CD14-positive monocyte (primary cell): ENCODE measurements around the gene PPP3CA. TPM values are rescaled to one million over a fixed set of nuclear protein-coding genes. Genes with fewer than 3 reads are reported as not detected.

Source experiments
- DNase-seq, 3 donors: peaks; one replicate each; pipeline ENCODE4 v3.0.0-alpha.2; 2011 to 2022
- H2AFZ ChIP-seq: 2 replicates; pipeline ENCODE4 v1.6.0; 2012; ENCODE audit warnings: mild to moderate bottlenecking, low read depth, low read length, inconsistent platforms; ENCODE audit not compliant: insufficient read depth, poor library complexity, severe bottlenecking
- H3K27ac ChIP-seq, 2 donors: 1 replicate in 1 of 2; 2 replicates in 1 of 2; pipeline ENCODE4 v1.5.1; 2012 to 2013; ENCODE audit warnings: low read length in 2 of 2, control low read depth in 1 of 2, inconsistent platforms in 1 of 2, low read depth in 1 of 2, mild to moderate bottlenecking in 1 of 2
- H3K27me3 ChIP-seq, 2 donors: one replicate each; pipeline versions ENCODE4 v1.6.0 to v1.6.1; 2011 to 2013; ENCODE audit warnings: low read length in 2 of 2; ENCODE audit not compliant: control insufficient read depth in 2 of 2, insufficient read depth in 2 of 2
- H3K36me3 ChIP-seq, 2 donors: replicated peaks in 1 of 2; 1 replicate in 1 of 2; 2 replicates in 1 of 2; pipeline versions ENCODE4 v1.5.1 to v1.6.1; 2012 to 2013; ENCODE audit warnings: low read length in 2 of 2, control low read depth in 1 of 2, inconsistent platforms in 1 of 2, mild to moderate bottlenecking in 1 of 2; ENCODE audit not compliant: insufficient read depth in 2 of 2, control insufficient read depth in 1 of 2
- H3K4me1 ChIP-seq, 2 donors: 1 replicate in 1 of 2; 2 replicates in 1 of 2; pipeline versions ENCODE4 v1.5.1 to v1.6.1; 2012 to 2013; ENCODE audit warnings: low read length in 2 of 2, control low read depth in 1 of 2, inconsistent platforms in 1 of 2, mild to moderate bottlenecking in 1 of 2, moderate library complexity in 1 of 2; ENCODE audit not compliant: insufficient read depth in 2 of 2, control insufficient read depth in 1 of 2
- H3K4me2 ChIP-seq: replicated peaks from 2 replicates; pipeline ENCODE3; 2012; ENCODE audit warnings: low read length, moderate library complexity, mild to moderate bottlenecking; ENCODE audit not compliant: poor library complexity, severe bottlenecking; ENCODE audit errors: extremely low read depth
- H3K4me3 ChIP-seq, 3 experiments: fragments of 200-600 bp in 1 of 3; sonication (generic) in 1 of 3; replicated peaks in 1 of 3; 1 replicate in 2 of 3; 2 replicates in 1 of 3; pipeline ENCODE4 v1.5.1; 2011 to 2013; ENCODE audit warnings: low read length in 3 of 3, mild to moderate bottlenecking in 3 of 3, control low read depth in 2 of 3, low read depth in 2 of 3, inconsistent platforms in 1 of 3, moderate library complexity in 1 of 3
- H3K79me2 ChIP-seq: 2 replicates; pipeline ENCODE4 v1.6.0; 2012; ENCODE audit warnings: mild to moderate bottlenecking, control low read depth, inconsistent platforms, low read length, moderate library complexity; ENCODE audit not compliant: insufficient read depth
- H3K9ac ChIP-seq: 2 replicates; pipeline ENCODE4 v1.6.0; 2017; ENCODE audit warnings: low read length, mild to moderate bottlenecking; ENCODE audit not compliant: insufficient read depth, poor library complexity, severe bottlenecking
- H3K9me3 ChIP-seq, 2 donors: replicated peaks in 1 of 2; 1 replicate in 1 of 2; 2 replicates in 1 of 2; pipeline versions ENCODE4 v1.5.1 to v1.6.1; 2012 to 2013; ENCODE audit warnings: low read length in 2 of 2, control low read depth in 1 of 2; ENCODE audit not compliant: control insufficient read depth in 1 of 2, insufficient read depth in 1 of 2
- H4K20me1 ChIP-seq: 2 replicates; pipeline ENCODE4 v1.6.0; 2012; ENCODE audit warnings: mild to moderate bottlenecking, low read length, control low read depth, moderate library complexity; ENCODE audit not compliant: insufficient read depth
- H3K27ac Mint-ChIP-seq, 7 donors: one replicate each; pipeline ENCODE4 v1.8.0; 2020; ENCODE audit warnings: mild to moderate bottlenecking in 7 of 7, mixed read lengths in 7 of 7, moderate library complexity in 6 of 7, inconsistent platforms in 2 of 7
- H3K27me3 Mint-ChIP-seq, 3 donors: one replicate each; pipeline ENCODE4 v1.8.0; 2021 to 2022; ENCODE audit warnings: low read depth in 3 of 3, mild to moderate bottlenecking in 3 of 3, mixed read lengths in 3 of 3, moderate library complexity in 3 of 3, inconsistent platforms in 1 of 3
- H3K36me3 Mint-ChIP-seq, 2 donors: one replicate each; pipeline ENCODE4 v1.8.0; 2020; ENCODE audit warnings: mixed read lengths in 2 of 2, inconsistent platforms in 1 of 2, mild to moderate bottlenecking in 1 of 2
- H3K4me1 Mint-ChIP-seq: one replicate; pipeline ENCODE4 v1.8.0; 2020; ENCODE audit warnings: mild to moderate bottlenecking, mixed read lengths
- H3K4me3 Mint-ChIP-seq, 2 donors: one replicate each; pipeline ENCODE4 v1.8.0; 2020; ENCODE audit warnings: mild to moderate bottlenecking in 2 of 2, mixed read lengths in 2 of 2, moderate library complexity in 1 of 2
- H3K9me3 Mint-ChIP-seq, 7 donors: one replicate each; pipeline ENCODE4 v1.8.0; 2020 to 2022; ENCODE audit warnings: mixed read lengths in 7 of 7, mild to moderate bottlenecking in 6 of 7, moderate library complexity in 6 of 7, inconsistent platforms in 2 of 7
- WGBS: methylation state at CpG from one replicate; pipeline ENCODE4 v1.1.5; 2013; ENCODE audit warnings: missing lambda C conversion rate; ENCODE audit not compliant: insufficient coverage; 5-methylcytosine and 5-hydroxymethylcytosine counted together
- intact Hi-C, 2 donors: fragments of 100-400 bp; cut with micrococcal nuclease; formaldehyde crosslinking; loops; one replicate each; pipeline versions ENCODE4 v1.15.0 to v1.15.1; 2023
- polyA plus RNA-seq, 3 donors: library from polyadenylated mRNA; depleted of rRNA in 1 of 3; unstranded in 2 of 3; stranded (reverse) in 1 of 3; fragments of 300-500 nt in 2 of 3; fragments of >200 nt in 1 of 3; fragmentation: Illumina TruSeq in 2 of 3; gene quantifications; 1 replicate in 2 of 3; 2 replicates in 1 of 3; pipeline ENCODE4 v1.2.3, GENCODE V29; 2012 to 2021
- TF ChIP-seq, protein P1 (sequence below): fragments of 200-600 bp; IDR thresholded peaks from one replicate; pipeline ENCODE4 v1.8.0; 2022; ENCODE audit warnings: antibody characterized with exemption, mild to moderate bottlenecking

The PPP3CA gene
- polyA plus RNA-seq, 3 donors = 5.1 to 9.7 (median 8.9) TPM

DNA sequence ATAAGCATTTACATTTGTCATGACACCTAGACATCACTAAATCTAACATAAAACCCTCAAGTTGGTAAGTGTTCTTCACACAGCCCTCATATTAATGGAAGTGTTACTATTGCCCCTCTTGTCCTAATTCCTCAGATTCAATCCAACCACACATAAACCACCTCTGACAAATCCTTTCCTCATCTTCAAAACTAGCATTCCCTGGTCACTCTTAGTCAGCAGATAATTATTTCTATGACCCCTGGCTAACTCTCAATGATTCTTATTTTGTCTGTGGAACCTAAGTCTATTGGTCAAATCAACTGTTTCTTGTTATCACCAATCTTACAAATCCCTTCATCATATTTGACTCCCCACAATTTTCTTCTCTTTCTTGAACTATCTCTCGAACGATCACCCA lies 168.6 kb downstream of the PPP3CA start:
- H3K9ac ChIP-seq = no peak overlapping the region
- TF ChIP-seq, protein P1, sequence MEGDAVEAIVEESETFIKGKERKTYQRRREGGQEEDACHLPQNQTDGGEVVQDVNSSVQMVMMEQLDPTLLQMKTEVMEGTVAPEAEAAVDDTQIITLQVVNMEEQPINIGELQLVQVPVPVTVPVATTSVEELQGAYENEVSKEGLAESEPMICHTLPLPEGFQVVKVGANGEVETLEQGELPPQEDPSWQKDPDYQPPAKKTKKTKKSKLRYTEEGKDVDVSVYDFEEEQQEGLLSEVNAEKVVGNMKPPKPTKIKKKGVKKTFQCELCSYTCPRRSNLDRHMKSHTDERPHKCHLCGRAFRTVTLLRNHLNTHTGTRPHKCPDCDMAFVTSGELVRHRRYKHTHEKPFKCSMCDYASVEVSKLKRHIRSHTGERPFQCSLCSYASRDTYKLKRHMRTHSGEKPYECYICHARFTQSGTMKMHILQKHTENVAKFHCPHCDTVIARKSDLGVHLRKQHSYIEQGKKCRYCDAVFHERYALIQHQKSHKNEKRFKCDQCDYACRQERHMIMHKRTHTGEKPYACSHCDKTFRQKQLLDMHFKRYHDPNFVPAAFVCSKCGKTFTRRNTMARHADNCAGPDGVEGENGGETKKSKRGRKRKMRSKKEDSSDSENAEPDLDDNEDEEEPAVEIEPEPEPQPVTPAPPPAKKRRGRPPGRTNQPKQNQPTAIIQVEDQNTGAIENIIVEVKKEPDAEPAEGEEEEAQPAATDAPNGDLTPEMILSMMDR = no peak
- peaks cover 7% of the 10 kb centered on the region for H3K4me1 Mint-ChIP-seq
- no peak overlapping the region for H3K4me2 ChIP-seq
- DNase-seq = no peak
- peaks cover 10% of the 10 kb centered on the region for H3K79me2 ChIP-seq
- H3K36me3 Mint-ChIP-seq = peaks cover 7% of the 10 kb centered on the region in 2 donors
- H3K27me3 ChIP-seq = no peaks in the 10 kb centered on the region
- H3K27me3 Mint-ChIP-seq = no peaks in the 10 kb centered on the region
- peaks cover 57% of the 10 kb centered on the region for H4K20me1 ChIP-seq
- H3K9me3 ChIP-seq = no peaks in the 10 kb centered on the region
- H2AFZ ChIP-seq = no peak overlapping the region
- no peak overlapping the region for H3K4me3 Mint-ChIP-seq
- H3K27ac Mint-ChIP-seq = peak overlapping the region in 1 of 7 donors; percentile 4
- intact Hi-C loops = no loop called here
- no peak overlapping the region for H3K27ac ChIP-seq
- no peaks in the 10 kb centered on the region for H3K4me1 ChIP-seq
- H3K9me3 Mint-ChIP-seq = peaks cover 0 to 2% (median 0%) of the 10 kb centered on the region in 7 donors
- WGBS = no CpG with 5 or more reads among the region's 2 CpGs
- no peak overlapping the region for H3K4me3 ChIP-seq
- peaks cover 2 to 7% of the 10 kb centered on the region in 2 donors for H3K36me3 ChIP-seq

DNA sequence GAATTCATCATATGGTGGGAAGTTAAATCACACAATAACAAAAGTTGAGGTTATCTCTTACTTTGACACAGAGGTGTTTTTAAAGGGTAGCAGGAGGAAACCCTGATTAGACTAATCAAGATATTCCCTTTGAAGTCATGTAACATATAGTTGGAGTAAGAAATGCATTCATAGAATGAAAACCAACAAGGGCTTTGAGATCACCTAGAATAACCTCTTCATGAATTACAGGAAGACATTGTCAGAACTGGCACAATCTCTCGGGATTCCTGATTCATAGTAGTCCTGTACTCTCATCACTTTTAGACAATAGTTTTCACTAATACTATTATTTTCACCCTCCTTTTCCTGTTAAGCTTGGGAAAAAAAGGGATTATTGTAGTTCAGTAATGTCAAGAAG lies 170.2 kb downstream of the PPP3CA start:
- Mint-ChIP-seq H3K4me1 (peaks cover 10% of the 10 kb centered on the region), H3K9me3 (no peaks in the 10 kb centered on the region), H3K4me3 (no peak overlapping the region), H3K36me3 (no peaks in the 10 kb centered on the region), H3K27ac (no peak overlapping the region), H3K27me3 (no peaks in the 10 kb centered on the region)
- Histone ChIP-seq H3K79me2 (peaks cover 12% of the 10 kb centered on the region), H4K20me1 (peaks cover 56% of the 10 kb centered on the region), H3K36me3 (no peaks in the 10 kb centered on the region), H3K9me3 (no peaks in the 10 kb centered on the region), H3K9ac (no peak overlapping the region), H3K27ac (no peak overlapping the region), H2AFZ (no peak overlapping the region), H3K27me3 (no peaks in the 10 kb centered on the region), H3K4me2 (no peak overlapping the region), H3K4me3 (no peak overlapping the region), H3K4me1 (no peaks in the 10 kb centered on the region)
- WGBS = no CpG with 5 or more reads among the region's 1 CpG
- intact Hi-C loops = no loop called here
- no peak for DNase-seq
- TF ChIP-seq, protein P1 = no peak
